Mesenchymal stem cell (in vitro differentiated cells and primary cell): ENCODE data around the gene STARD8.

Experiments used
- DNase-seq: peaks from one replicate; pipeline ENCODE4 v3.0.0-alpha.2; 2013
- H2AFZ ChIP-seq: one replicate; pipeline ENCODE4 v1.6.1; 2013; ENCODE audit warnings: low read depth, mild to moderate bottlenecking, control low read depth, inconsistent platforms, low read length, moderate library complexity
- H2AK5ac ChIP-seq: 2 replicates; pipeline ENCODE4 v1.6.1; 2013; ENCODE audit warnings: low read length, moderate library complexity, mild to moderate bottlenecking, inconsistent platforms; ENCODE audit not compliant: severe bottlenecking
- H2BK120ac ChIP-seq: one replicate; pipeline ENCODE4 v1.6.1; 2013; ENCODE audit warnings: low read depth, mild to moderate bottlenecking, inconsistent platforms, low read length, moderate library complexity
- H2BK12ac ChIP-seq, 2 experiments: one replicate each; pipeline ENCODE4 v1.6.1; 2013; ENCODE audit warnings: inconsistent platforms in 2 of 2, low read length in 2 of 2, mild to moderate bottlenecking in 2 of 2, moderate library complexity in 2 of 2, control low read depth in 1 of 2
- H2BK15ac ChIP-seq: one replicate; pipeline ENCODE4 v1.6.1; 2013; ENCODE audit warnings: mild to moderate bottlenecking, low read depth, inconsistent platforms; ENCODE audit not compliant: poor library complexity, severe bottlenecking
- H2BK5ac ChIP-seq: 2 replicates; pipeline ENCODE4 v1.6.1; 2013; ENCODE audit warnings: low read depth, mild to moderate bottlenecking, low read length, control low read depth, inconsistent platforms; ENCODE audit not compliant: poor library complexity, severe bottlenecking
- H3K14ac ChIP-seq, 2 experiments: one replicate each; pipeline ENCODE4 v1.6.1; 2013; ENCODE audit warnings: inconsistent platforms in 2 of 2, low read length in 2 of 2, control low read depth in 1 of 2, mild to moderate bottlenecking in 1 of 2, moderate library complexity in 1 of 2
- H3K18ac ChIP-seq, 2 experiments: one replicate each; pipeline ENCODE4 v1.6.1; 2013; ENCODE audit warnings: inconsistent platforms in 2 of 2, low read length in 2 of 2, control low read depth in 1 of 2, low read depth in 1 of 2, mild to moderate bottlenecking in 1 of 2
- H3K23ac ChIP-seq, 2 experiments: one replicate each; pipeline ENCODE4 v1.6.1; 2013; ENCODE audit warnings: inconsistent platforms in 2 of 2, low read length in 2 of 2, mild to moderate bottlenecking in 2 of 2, moderate library complexity in 2 of 2, control low read depth in 1 of 2
- H3K27ac ChIP-seq: 2 replicates; pipeline ENCODE4 v1.5.1; 2013; ENCODE audit warnings: mild to moderate bottlenecking, moderate library complexity, low read length, control low read depth, inconsistent platforms; ENCODE audit not compliant: poor library complexity, severe bottlenecking
- H3K27me3 ChIP-seq, 2 experiments: 2 replicates each; pipeline versions ENCODE4 v1.6.1 to v1.7.0; 2013; ENCODE audit warnings: low read length in 2 of 2, mild to moderate bottlenecking in 2 of 2, moderate library complexity in 2 of 2, control low read depth in 1 of 2, inconsistent platforms in 1 of 2; ENCODE audit not compliant: control insufficient read depth in 1 of 2, insufficient read depth in 1 of 2
- H3K36me3 ChIP-seq, 2 experiments: 2 replicates each; pipeline versions ENCODE4 v1.6.1 to v1.7.0; 2013; ENCODE audit warnings: low read length in 2 of 2, control low read depth in 1 of 2, inconsistent platforms in 1 of 2, low read depth in 1 of 2, mild to moderate bottlenecking in 1 of 2; ENCODE audit not compliant: insufficient read depth in 2 of 2, control insufficient read depth in 1 of 2
- H3K4ac ChIP-seq, 2 experiments: one replicate each; pipeline ENCODE4 v1.6.1; 2013; ENCODE audit warnings: inconsistent platforms in 2 of 2, low read length in 2 of 2, mild to moderate bottlenecking in 2 of 2, moderate library complexity in 2 of 2, control low read depth in 1 of 2, low read depth in 1 of 2
- H3K4me1 ChIP-seq: 2 replicates; pipeline ENCODE4 v1.6.1; 2013; ENCODE audit warnings: low read depth, low read length, control low read depth; ENCODE audit not compliant: control insufficient read depth, insufficient read depth
- H3K4me2 ChIP-seq: 2 replicates; pipeline ENCODE4 v1.6.1; 2013; ENCODE audit warnings: low read length, mild to moderate bottlenecking, inconsistent platforms; ENCODE audit not compliant: poor library complexity, severe bottlenecking
- H3K4me3 ChIP-seq, 2 experiments: 2 replicates each; pipeline versions ENCODE4 v1.5.1 to v1.7.0; 2013; ENCODE audit warnings: low read length in 2 of 2, mild to moderate bottlenecking in 2 of 2, control low read depth in 1 of 2, low read depth in 1 of 2; ENCODE audit not compliant: insufficient read depth in 1 of 2
- H3K79me1 ChIP-seq: replicated peaks from 2 replicates; pipeline ENCODE4 v1.6.1; 2013; ENCODE audit warnings: mild to moderate bottlenecking, control low read depth, low read length, inconsistent platforms; ENCODE audit not compliant: poor library complexity, severe bottlenecking
- H3K9ac ChIP-seq: 2 replicates; pipeline ENCODE4 v1.7.0; 2013; ENCODE audit warnings: mild to moderate bottlenecking, low read length, moderate library complexity
- H3K9me3 ChIP-seq: 2 replicates; pipeline ENCODE4 v1.7.0; 2013; ENCODE audit warnings: mild to moderate bottlenecking, low read length; ENCODE audit not compliant: control insufficient read depth
- H4K8ac ChIP-seq: one replicate; pipeline ENCODE4 v1.6.1; 2013; ENCODE audit warnings: inconsistent platforms, mild to moderate bottlenecking, low read length, moderate library complexity
- H4K91ac ChIP-seq: one replicate; pipeline ENCODE4 v1.6.1; 2013; ENCODE audit warnings: mild to moderate bottlenecking, low read length, inconsistent platforms
- WGBS: methylation state at CpG from one replicate; pipeline ENCODE4 v1.1.7; 2013; ENCODE audit warnings: mixed read lengths; 5-methylcytosine and 5-hydroxymethylcytosine counted together

The STARD8 gene

GRCh38 chrX:68721991-68722860, 74.8 kb downstream of the STARD8 start:
- Histone ChIP-seq H3K14ac (no peak overlapping the region), H3K23ac (no peak overlapping the region), H3K36me3 (peaks cover 24 to 84% of the 10 kb centered on the region in 2 experiments), H4K91ac (peak overlapping the region; percentile 27), H3K4me1 (no peaks in the 10 kb centered on the region), H2BK5ac (no peak overlapping the region), H2BK15ac (no peak overlapping the region), H3K4me3 (no peak overlapping the region), H3K79me1 (peaks cover 3% of the 10 kb centered on the region), H3K27ac (no peak overlapping the region), H2AFZ (no peak overlapping the region), H3K4me2 (no peak overlapping the region), H3K9ac (no peak overlapping the region), H2BK12ac (no peak overlapping the region), H3K4ac (no peak overlapping the region), H2BK120ac (no peak overlapping the region), H3K27me3 (peaks cover 0 to 51% of the 10 kb centered on the region in 2 experiments), H3K9me3 (no peaks in the 10 kb centered on the region), H3K18ac (no peak overlapping the region), H2AK5ac (no peak overlapping the region), H4K8ac (no peak overlapping the region)
- no peak for DNase-seq
- 84% methylated on average over 10 of the region's 16 CpGs for WGBS

GRCh38 chrX:68723491-68724155, 76.2 kb downstream of the STARD8 start:
- Histone ChIP-seq H3K4me3 (no peak overlapping the region), H2AFZ (no peak overlapping the region), H3K27ac (no peak overlapping the region), H3K9ac (no peak overlapping the region), H4K91ac (no peak overlapping the region), H3K18ac (no peak overlapping the region), H2BK120ac (no peak overlapping the region), H3K14ac (no peak overlapping the region), H2BK5ac (no peak overlapping the region), H3K23ac (no peak overlapping the region), H3K4me1 (no peaks in the 10 kb centered on the region), H2BK15ac (no peak overlapping the region), H3K27me3 (peaks cover 0 to 59% of the 10 kb centered on the region in 2 experiments), H2AK5ac (no peak overlapping the region), H3K9me3 (no peaks in the 10 kb centered on the region), H2BK12ac (no peak overlapping the region), H3K4ac (no peak overlapping the region), H3K36me3 (peaks cover 19 to 71% of the 10 kb centered on the region in 2 experiments), H3K79me1 (peaks cover 3% of the 10 kb centered on the region), H4K8ac (no peak overlapping the region), H3K4me2 (no peak overlapping the region)
- DNase-seq: no peak
- WGBS: 90% methylated on average over 21 of the region's 24 CpGs

GRCh38 chrX:68724531-68725020, 77.1 kb downstream of the STARD8 start:
- Histone ChIP-seq H2BK120ac (no peak overlapping the region), H2BK5ac (no peak overlapping the region), H2BK12ac (no peak overlapping the region), H3K27me3 (peaks cover 0 to 56% of the 10 kb centered on the region in 2 experiments), H3K4me2 (no peak overlapping the region), H3K9ac (no peak overlapping the region), H3K27ac (no peak overlapping the region), H3K36me3 (peaks cover 19 to 63% of the 10 kb centered on the region in 2 experiments), H3K18ac (no peak overlapping the region), H2BK15ac (no peak overlapping the region), H3K23ac (no peak overlapping the region), H3K79me1 (no peaks in the 10 kb centered on the region), H2AFZ (no peak overlapping the region), H3K9me3 (no peaks in the 10 kb centered on the region), H3K14ac (no peak overlapping the region), H4K91ac (no peak overlapping the region), H2AK5ac (no peak overlapping the region), H3K4me3 (no peak overlapping the region), H4K8ac (no peak overlapping the region), H3K4ac (no peak overlapping the region), H3K4me1 (no peaks in the 10 kb centered on the region)
- no peak for DNase-seq
- 81% methylated on average over 10 of the region's 10 CpGs for WGBS

- H3K36me3 ChIP-seq: peaks cover 18 to 52% of the 10 kb centered on the region in 2 experiments
- no peak overlapping the region for H2AFZ ChIP-seq
- H2BK120ac ChIP-seq: no peak overlapping the region
- no peak overlapping the region for H2BK12ac ChIP-seq
- no peak overlapping the region for H2BK15ac ChIP-seq
- H3K23ac ChIP-seq: no peak overlapping the region
- H4K8ac ChIP-seq: no peak overlapping the region
- H3K27me3 ChIP-seq: peaks cover 0 to 56% of the 10 kb centered on the region in 2 experiments
- H3K27ac ChIP-seq: no peak overlapping the region
- H3K4me2 ChIP-seq: no peak overlapping the region
- no peak for DNase-seq
- H3K4me3 ChIP-seq: no peak overlapping the region
- no peaks in the 10 kb centered on the region for H3K79me1 ChIP-seq
- 91% methylated on average over 3 of the region's 4 CpGs for WGBS
- H3K9ac ChIP-seq: no peak overlapping the region
- no peak overlapping the region for H3K14ac ChIP-seq
- no peak overlapping the region for H3K4ac ChIP-seq
- H2BK5ac ChIP-seq: no peak overlapping the region
- H2AK5ac ChIP-seq: no peak overlapping the region
- H4K91ac ChIP-seq: no peak overlapping the region
- no peaks in the 10 kb centered on the region for H3K4me1 ChIP-seq
- no peaks in the 10 kb centered on the region for H3K9me3 ChIP-seq
- H3K18ac ChIP-seq: no peak overlapping the region
Observed at GRCh38 chrX:68725756-68726365, 78.4 kb downstream of the STARD8 start.
